Measurements from ENCODE around the gene CYB5R3. TPM values are rescaled to one million over a fixed set of nuclear protein-coding genes. Genes with fewer than 3 reads are reported as not detected.

The CYB5R3 gene
- total RNA-seq, 5 donors from 2014 or later (not counting 1 experiment from before 2014, with no cell fraction given), result 40.8 to 58.6 (median 51.0) TPM

GRCh38 chr22:42646569-42647525 is 2.3 kb downstream of the CYB5R3 start:
- no peaks in the 10 kb centered on the region for H3K27me3 Mint-ChIP-seq
- H3K9me3 Mint-ChIP-seq, result no peaks in the 10 kb centered on the region
- H3K27me3 ChIP-seq (replicated peaks in 1 of 2; ENCODE audit: control insufficient read depth in 2 of 2, extremely low read depth in 1 of 2, insufficient read depth in 2 of 2, low read length in 1 of 2), result peaks cover 0 to 7% of the 10 kb centered on the region in 2 experiments
- ChIA-PET CTCF (no interaction called here), POLR2A (interaction anchor here (0.6 to 1.3 kb wide), 3 partner anchors 31 to 267 kb away, joined by 3 to 12 read pairs (median 3); no protein-coding TSS in a partner anchor)
- WGBS (ENCODE audit: insufficient coverage), result 72% methylated on average over 9 of the region's 16 CpGs
- no peak for ATAC-seq (replicated peaks in 1 of 4)
- no peak for DNase-seq
- H3K4me1 Mint-ChIP-seq, result peaks cover 37 to 48% (median 41%) of the 10 kb centered on the region in 3 donors
- H3K36me3 Mint-ChIP-seq, result no peaks in the 10 kb centered on the region
- H3K36me3 ChIP-seq (ENCODE audit: control insufficient read depth in 2 of 2, extremely low read depth in 1 of 2, insufficient read depth in 1 of 2, low read length in 1 of 2), result no peaks in the 10 kb centered on the region
- H3K4me1 ChIP-seq (ENCODE audit: control insufficient read depth in 1 of 2, extremely low read depth in 1 of 2, insufficient read depth in 2 of 2, low read length in 2 of 2), result peaks cover 4 to 56% of the 10 kb centered on the region in 2 experiments
- H3K9me3 ChIP-seq, result no peaks in the 10 kb centered on the region
- H3K27ac ChIP-seq (ENCODE audit: low read length), result no peak overlapping the region
- no peak overlapping the region for H3K4me3 ChIP-seq (ENCODE audit: control insufficient read depth in 1 of 2, extremely low read depth in 1 of 2, low read length in 1 of 2)
- H3K4me3 Mint-ChIP-seq, result peak overlapping the region; percentile 90 to 92 (median 92)
- no peak overlapping the region for H3K27ac Mint-ChIP-seq

GRCh38 chr22:42645938-42646568 is 3.1 kb downstream of the CYB5R3 start:
- ATAC-seq (replicated peaks in 1 of 4), result no peak
- ChIA-PET POLR2A (interaction anchor here in 1 of 2 donors (0.6 kb wide), 1 partner anchor 267 kb away, joined by 12 read pairs; no protein-coding TSS in a partner anchor), CTCF (no interaction called here)
- no peaks in the 10 kb centered on the region for H3K36me3 Mint-ChIP-seq
- no peaks in the 10 kb centered on the region for H3K9me3 Mint-ChIP-seq
- no peak overlapping the region for H3K4me3 Mint-ChIP-seq
- peaks cover 4 to 56% of the 10 kb centered on the region in 2 experiments for H3K4me1 ChIP-seq (ENCODE audit: control insufficient read depth in 1 of 2, extremely low read depth in 1 of 2, insufficient read depth in 2 of 2, low read length in 2 of 2)
- H3K9me3 ChIP-seq, result no peaks in the 10 kb centered on the region
- WGBS (ENCODE audit: insufficient coverage), result 94% methylated on average over 13 of the region's 13 CpGs
- no peaks in the 10 kb centered on the region for H3K36me3 ChIP-seq (ENCODE audit: control insufficient read depth in 2 of 2, extremely low read depth in 1 of 2, insufficient read depth in 1 of 2, low read length in 1 of 2)
- no peak overlapping the region for H3K4me3 ChIP-seq (ENCODE audit: control insufficient read depth in 1 of 2, extremely low read depth in 1 of 2, low read length in 1 of 2)
- no peaks in the 10 kb centered on the region for H3K27me3 Mint-ChIP-seq
- H3K4me1 Mint-ChIP-seq, result peaks cover 37 to 48% (median 41%) of the 10 kb centered on the region in 3 donors
- DNase-seq, result no peak
- no peak overlapping the region for H3K27ac Mint-ChIP-seq
- peaks cover 0 to 4% of the 10 kb centered on the region in 2 experiments for H3K27me3 ChIP-seq (replicated peaks in 1 of 2; ENCODE audit: control insufficient read depth in 2 of 2, extremely low read depth in 1 of 2, insufficient read depth in 2 of 2, low read length in 1 of 2)
- no peak overlapping the region for H3K27ac ChIP-seq (ENCODE audit: low read length)

GRCh38 chr22:42645341-42645937 is 3.8 kb downstream of the CYB5R3 start:
- ChIA-PET CTCF (no interaction called here), POLR2A (no interaction called here)
- Mint-ChIP-seq H3K4me3 (no peak overlapping the region), H3K27me3 (no peaks in the 10 kb centered on the region), H3K36me3 (no peaks in the 10 kb centered on the region), H3K27ac (no peak overlapping the region), H3K9me3 (no peaks in the 10 kb centered on the region), H3K4me1 (peaks cover 37 to 50% (median 41%) of the 10 kb centered on the region in 3 donors)
- no peaks in the 10 kb centered on the region for H3K27me3 ChIP-seq (replicated peaks in 1 of 2; ENCODE audit: control insufficient read depth in 2 of 2, extremely low read depth in 1 of 2, insufficient read depth in 2 of 2, low read length in 1 of 2)
- peaks cover 4 to 56% of the 10 kb centered on the region in 2 experiments for H3K4me1 ChIP-seq (ENCODE audit: control insufficient read depth in 1 of 2, extremely low read depth in 1 of 2, insufficient read depth in 2 of 2, low read length in 2 of 2)
- H3K36me3 ChIP-seq (ENCODE audit: control insufficient read depth in 2 of 2, extremely low read depth in 1 of 2, insufficient read depth in 1 of 2, low read length in 1 of 2), result no peaks in the 10 kb centered on the region
- 98% methylated on average over 13 of the region's 19 CpGs for WGBS (ENCODE audit: insufficient coverage)
- H3K27ac ChIP-seq (ENCODE audit: low read length), result no peak overlapping the region
- H3K4me3 ChIP-seq (ENCODE audit: control insufficient read depth in 1 of 2, extremely low read depth in 1 of 2, low read length in 1 of 2), result no peak overlapping the region
- no peaks in the 10 kb centered on the region for H3K9me3 ChIP-seq
- ATAC-seq (replicated peaks in 1 of 4) (no peak), DNase-seq (no peak)

GRCh38 chr22:42644422-42645340 is 4.5 kb downstream of the CYB5R3 start:
- Histone ChIP-seq H3K36me3 (ENCODE audit: control insufficient read depth in 2 of 2, extremely low read depth in 1 of 2, insufficient read depth in 1 of 2, low read length in 1 of 2) (no peaks in the 10 kb centered on the region), H3K9me3 (no peaks in the 10 kb centered on the region), H3K4me3 (ENCODE audit: control insufficient read depth in 1 of 2, extremely low read depth in 1 of 2, low read length in 1 of 2) (no peak overlapping the region), H3K27me3 (replicated peaks in 1 of 2; ENCODE audit: control insufficient read depth in 2 of 2, extremely low read depth in 1 of 2, insufficient read depth in 2 of 2, low read length in 1 of 2) (no peaks in the 10 kb centered on the region), H3K27ac (ENCODE audit: low read length) (no peak overlapping the region), H3K4me1 (ENCODE audit: control insufficient read depth in 1 of 2, extremely low read depth in 1 of 2, insufficient read depth in 2 of 2, low read length in 2 of 2) (peaks cover 4 to 50% of the 10 kb centered on the region in 2 experiments)
- POLR2A ChIA-PET, result interaction anchor here in 1 of 2 donors (0.6 kb wide), 1 partner anchor 498 kb away, joined by 3 read pairs; no protein-coding TSS in a partner anchor
- no peak overlapping the region for H3K27ac Mint-ChIP-seq
- DNase-seq, result no peak
- CTCF ChIA-PET, result no interaction called here
- H3K36me3 Mint-ChIP-seq, result no peaks in the 10 kb centered on the region
- no peaks in the 10 kb centered on the region for H3K9me3 Mint-ChIP-seq
- no peak overlapping the region for H3K4me3 Mint-ChIP-seq
- ATAC-seq (replicated peaks in 1 of 4), result no peak
- H3K4me1 Mint-ChIP-seq, result peaks cover 36 to 52% (median 41%) of the 10 kb centered on the region in 3 donors
- WGBS (ENCODE audit: insufficient coverage), result 88% methylated on average over 2 of the region's 22 CpGs
- no peaks in the 10 kb centered on the region for H3K27me3 Mint-ChIP-seq

- Mint-ChIP-seq H3K4me1 (peaks cover 36 to 52% (median 39%) of the 10 kb centered on the region in 3 donors), H3K9me3 (no peaks in the 10 kb centered on the region), H3K27me3 (no peaks in the 10 kb centered on the region), H3K36me3 (no peaks in the 10 kb centered on the region), H3K27ac (no peak overlapping the region), H3K4me3 (no peak overlapping the region)
- no peaks in the 10 kb centered on the region for H3K27me3 ChIP-seq (replicated peaks in 1 of 2; ENCODE audit: control insufficient read depth in 2 of 2, extremely low read depth in 1 of 2, insufficient read depth in 2 of 2, low read length in 1 of 2)
- DNase-seq, result no peak
- no peaks in the 10 kb centered on the region for H3K36me3 ChIP-seq (ENCODE audit: control insufficient read depth in 2 of 2, extremely low read depth in 1 of 2, insufficient read depth in 1 of 2, low read length in 1 of 2)
- POLR2A ChIA-PET, result no interaction called here
- no peak overlapping the region for H3K27ac ChIP-seq (ENCODE audit: low read length)
- CTCF ChIA-PET, result interaction anchor here in 1 of 2 donors (0.6 kb wide), 1 partner anchor 13 kb away, joined by 4 read pairs; no protein-coding TSS in a partner anchor
- H3K4me3 ChIP-seq (ENCODE audit: control insufficient read depth in 1 of 2, extremely low read depth in 1 of 2, low read length in 1 of 2), result no peak overlapping the region
- H3K9me3 ChIP-seq, result no peaks in the 10 kb centered on the region
- 94% methylated on average over 6 of the region's 14 CpGs for WGBS (ENCODE audit: insufficient coverage)
- H3K4me1 ChIP-seq (ENCODE audit: control insufficient read depth in 1 of 2, extremely low read depth in 1 of 2, insufficient read depth in 2 of 2, low read length in 2 of 2), result peaks cover 4 to 46% of the 10 kb centered on the region in 2 experiments
- ATAC-seq (replicated peaks in 1 of 4), result no peak
These were observed 5.4 kb downstream of the CYB5R3 start for GRCh38 chr22:42643634-42644421.
